ENCODE measurements around the gene ADORA3. TPM values are rescaled to one million over a fixed set of nuclear protein-coding genes. Genes with fewer than 3 reads are reported as not detected.

ADORA3 gene
- total and polyA plus RNA-seq, 4 donors: 3.4 to 13.4 (median 7.4) TPM

DNA sequence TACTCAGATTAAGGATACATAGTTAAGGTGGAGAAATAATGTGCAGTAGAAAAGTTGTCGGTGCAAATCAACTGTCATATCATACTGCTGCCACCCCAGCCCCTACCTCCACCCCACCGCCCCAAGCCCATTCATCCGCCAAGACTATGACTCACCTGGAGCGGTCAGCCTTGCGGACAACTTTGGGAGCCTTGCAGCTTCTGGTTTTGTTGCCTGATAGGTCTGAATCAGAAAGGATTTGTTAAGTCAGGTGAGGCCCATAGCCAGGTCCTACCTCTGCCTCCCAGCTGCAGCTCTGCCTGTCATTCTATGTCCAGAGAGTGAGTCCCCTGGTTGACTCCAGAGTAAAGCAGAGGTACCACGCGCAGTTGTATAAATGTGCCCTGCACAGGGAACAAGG, 17.0 kb downstream of the ADORA3 start:
- Histone ChIP-seq H3K9me3 (ENCODE audit: control insufficient read depth, low read length) (no peaks in the 10 kb centered on the region), H3K4me3 (ENCODE audit: low read length in 2 of 2) (no peak overlapping the region), H3K4me1 (ENCODE audit: control insufficient read depth in 1 of 2, insufficient read depth in 2 of 2, low read length in 2 of 2) (no peaks in the 10 kb centered on the region), H3K27me3 (ENCODE audit: control insufficient read depth in 1 of 2, insufficient read depth in 2 of 2, low read length in 1 of 2) (no peaks in the 10 kb centered on the region), H3K27ac (ENCODE audit: low read depth in 1 of 2, low read length in 2 of 2) (no peak overlapping the region), H3K36me3 (ENCODE audit: control insufficient read depth in 1 of 2, insufficient read depth in 2 of 2, low read length in 1 of 2) (no peaks in the 10 kb centered on the region)
- 95% methylated on average over 7 of the region's 7 CpGs for WGBS, 2 donors
- ATAC-seq (ENCODE audit: low FRiP score) (no peak), DNase-seq (no peak)
- intact Hi-C loops (cut with DNase I): loop anchor here in 1 of 2 donors (10.0 kb wide), 1 partner anchor 268 kb away; the partner anchor contains the start of gene DDX20

- Histone ChIP-seq H3K9me3 (ENCODE audit: control insufficient read depth, low read length) (no peaks in the 10 kb centered on the region), H3K27me3 (ENCODE audit: control insufficient read depth in 1 of 2, insufficient read depth in 2 of 2, low read length in 1 of 2) (no peaks in the 10 kb centered on the region), H3K36me3 (ENCODE audit: control insufficient read depth in 1 of 2, insufficient read depth in 2 of 2, low read length in 1 of 2) (no peaks in the 10 kb centered on the region), H3K4me1 (ENCODE audit: control insufficient read depth in 1 of 2, insufficient read depth in 2 of 2, low read length in 2 of 2) (no peaks in the 10 kb centered on the region), H3K4me3 (ENCODE audit: low read length in 2 of 2) (no peak overlapping the region), H3K27ac (ENCODE audit: low read depth in 1 of 2, low read length in 2 of 2) (no peak overlapping the region)
- no peak for ATAC-seq (ENCODE audit: low FRiP score)
- no peak for DNase-seq
- intact Hi-C loops (cut with DNase I): loop anchor here (5.0 to 10.0 kb wide), 2 partner anchors 263 to 270 kb away; partner anchors contain the start of gene DDX20 (in 1 of the 2)
Measured at GRCh38 chr1:111484391-111485026, 18.9 kb downstream of the ADORA3 start.

DNA sequence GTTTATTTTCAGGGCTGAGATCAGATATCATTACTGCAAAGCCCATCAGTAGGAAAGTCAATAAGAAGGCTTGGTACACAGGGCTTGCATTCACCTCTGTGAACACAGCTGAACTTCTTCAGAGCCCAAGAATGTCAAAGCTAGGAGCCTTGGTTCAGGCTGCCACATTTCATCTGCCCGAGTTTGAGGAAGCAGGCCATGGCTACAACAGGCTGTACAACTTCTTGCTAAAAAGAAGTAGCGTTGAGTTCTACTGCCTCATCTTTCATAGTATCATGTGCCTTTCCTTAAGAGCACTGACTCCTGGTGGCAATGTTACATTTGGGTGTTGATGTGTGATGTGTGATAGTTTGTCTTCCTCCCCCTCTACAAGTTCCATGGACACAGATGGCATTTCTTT, 19.6 kb downstream of the ADORA3 start:
- WGBS, 2 donors: 92 to 95% methylated on average over 2 of the region's 2 CpGs
- DNase-seq: no peak
- Histone ChIP-seq H3K9me3 (ENCODE audit: control insufficient read depth, low read length) (no peaks in the 10 kb centered on the region), H3K36me3 (ENCODE audit: control insufficient read depth in 1 of 2, insufficient read depth in 2 of 2, low read length in 1 of 2) (no peaks in the 10 kb centered on the region), H3K27me3 (ENCODE audit: control insufficient read depth in 1 of 2, insufficient read depth in 2 of 2, low read length in 1 of 2) (no peaks in the 10 kb centered on the region), H3K4me3 (ENCODE audit: low read length in 2 of 2) (no peak overlapping the region), H3K4me1 (ENCODE audit: control insufficient read depth in 1 of 2, insufficient read depth in 2 of 2, low read length in 2 of 2) (no peaks in the 10 kb centered on the region), H3K27ac (ENCODE audit: low read depth in 1 of 2, low read length in 2 of 2) (no peak overlapping the region)
- intact Hi-C loops (cut with DNase I): loop anchor here (5.0 to 10.0 kb wide), 2 partner anchors 263 to 271 kb away; partner anchors contain the start of gene DDX20 (in 1 of the 2)
- ATAC-seq (ENCODE audit: low FRiP score): no peak

GRCh38 chr1:111483166-111483565, 20.3 kb downstream of the ADORA3 start:
- ATAC-seq (ENCODE audit: low FRiP score): no peak
- no peak overlapping the region for H3K4me3 ChIP-seq (ENCODE audit: low read length in 2 of 2)
- no peak overlapping the region for H3K27ac ChIP-seq (ENCODE audit: low read depth in 1 of 2, low read length in 2 of 2)
- no peak for DNase-seq
- H3K36me3 ChIP-seq (ENCODE audit: control insufficient read depth in 1 of 2, insufficient read depth in 2 of 2, low read length in 1 of 2): no peaks in the 10 kb centered on the region
- 27 to 37% methylated on average over 3 of the region's 3 CpGs for WGBS, 2 donors
- intact Hi-C loops (cut with DNase I): loop anchor here (5.0 to 10.0 kb wide), 2 partner anchors 264 to 272 kb away; partner anchors contain the start of gene DDX20 (in 1 of the 2)
- no peaks in the 10 kb centered on the region for H3K4me1 ChIP-seq (ENCODE audit: control insufficient read depth in 1 of 2, insufficient read depth in 2 of 2, low read length in 2 of 2)
- H3K27me3 ChIP-seq (ENCODE audit: control insufficient read depth in 1 of 2, insufficient read depth in 2 of 2, low read length in 1 of 2): no peaks in the 10 kb centered on the region
- H3K9me3 ChIP-seq (ENCODE audit: control insufficient read depth, low read length): no peaks in the 10 kb centered on the region

- H3K9me3 ChIP-seq (ENCODE audit: control insufficient read depth, low read length): no peaks in the 10 kb centered on the region
- no peaks in the 10 kb centered on the region for H3K27me3 ChIP-seq (ENCODE audit: control insufficient read depth in 1 of 2, insufficient read depth in 2 of 2, low read length in 1 of 2)
- 39 to 46% methylated on average over 8 of the region's 8 CpGs for WGBS, 2 donors
- ATAC-seq (ENCODE audit: low FRiP score) (peak; percentile 93), DNase-seq (peak; percentile 87 to 92)
- H3K36me3 ChIP-seq (ENCODE audit: control insufficient read depth in 1 of 2, insufficient read depth in 2 of 2, low read length in 1 of 2): peaks cover 0 to 4% of the 10 kb centered on the region in 2 donors
- H3K27ac ChIP-seq (ENCODE audit: low read depth in 1 of 2, low read length in 2 of 2): no peak overlapping the region
- H3K4me3 ChIP-seq (ENCODE audit: low read length in 2 of 2): no peak overlapping the region
- intact Hi-C loops (cut with DNase I): loop anchor here (2.0 to 10.0 kb wide), 3 partner anchors 266 to 287 kb away; partner anchors contain the start of gene DDX20 (in 1 of the 2)
- no peaks in the 10 kb centered on the region for H3K4me1 ChIP-seq (ENCODE audit: control insufficient read depth in 1 of 2, insufficient read depth in 2 of 2, low read length in 2 of 2)
Measured at GRCh38 chr1:111481387-111482221, 21.8 kb downstream of the ADORA3 start.

- no peak for ATAC-seq (ENCODE audit: low FRiP score)
- no peak overlapping the region for H3K4me3 ChIP-seq (ENCODE audit: low read length in 2 of 2)
- intact Hi-C loops (cut with DNase I): loop anchor here (2.0 to 10.0 kb wide), 3 partner anchors 267 to 288 kb away; partner anchors contain the start of gene DDX20 (in 1 of the 2)
- peaks cover 0 to 4% of the 10 kb centered on the region in 2 donors for H3K36me3 ChIP-seq (ENCODE audit: control insufficient read depth in 1 of 2, insufficient read depth in 2 of 2, low read length in 1 of 2)
- H3K4me1 ChIP-seq (ENCODE audit: control insufficient read depth in 1 of 2, insufficient read depth in 2 of 2, low read length in 2 of 2): no peaks in the 10 kb centered on the region
- H3K27me3 ChIP-seq (ENCODE audit: control insufficient read depth in 1 of 2, insufficient read depth in 2 of 2, low read length in 1 of 2): no peaks in the 10 kb centered on the region
- DNase-seq: no peak
- H3K27ac ChIP-seq (ENCODE audit: low read depth in 1 of 2, low read length in 2 of 2): no peak overlapping the region
- 47 to 53% methylated on average over 1 of the region's 1 CpG for WGBS, 2 donors
- H3K9me3 ChIP-seq (ENCODE audit: control insufficient read depth, low read length): no peaks in the 10 kb centered on the region
Measured at GRCh38 chr1:111480674-111481073, 22.8 kb downstream of the ADORA3 start.

DNA sequence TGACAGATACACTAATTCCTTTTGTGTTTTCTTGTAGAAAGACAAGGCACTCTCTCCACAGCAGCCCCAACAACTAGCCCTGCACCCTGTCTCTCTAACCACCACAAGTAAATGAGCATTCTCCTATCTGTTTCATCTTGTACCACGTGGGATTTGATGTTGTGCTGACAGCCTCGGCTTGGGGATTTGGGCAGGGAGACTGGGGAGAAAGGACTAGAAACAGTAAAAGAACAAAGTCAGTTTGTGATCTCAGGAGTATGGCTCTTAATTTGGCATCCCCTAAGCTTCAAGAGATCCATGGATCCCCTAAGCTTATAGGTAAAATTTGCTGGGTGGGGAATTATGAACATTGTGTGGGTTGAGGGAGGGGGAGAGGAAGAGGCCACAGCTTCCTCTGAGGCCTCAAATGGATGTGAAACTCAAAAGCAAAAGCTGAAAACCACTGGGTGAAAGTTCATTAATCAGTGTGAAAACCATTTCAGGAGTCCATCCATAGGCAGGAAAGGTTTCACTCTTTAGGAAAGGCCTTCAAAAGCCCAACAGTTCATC, 26.6 kb downstream of the ADORA3 start:
- Histone ChIP-seq H3K9me3 (ENCODE audit: control insufficient read depth, low read length) (no peaks in the 10 kb centered on the region), H3K4me1 (ENCODE audit: control insufficient read depth in 1 of 2, insufficient read depth in 2 of 2, low read length in 2 of 2) (peaks cover 0 to 2% of the 10 kb centered on the region in 2 donors), H3K27ac (ENCODE audit: low read depth in 1 of 2, low read length in 2 of 2) (no peak overlapping the region), H3K27me3 (ENCODE audit: control insufficient read depth in 1 of 2, insufficient read depth in 2 of 2, low read length in 1 of 2) (no peaks in the 10 kb centered on the region), H3K36me3 (ENCODE audit: control insufficient read depth in 1 of 2, insufficient read depth in 2 of 2, low read length in 1 of 2) (peaks cover 0 to 4% of the 10 kb centered on the region in 2 donors), H3K4me3 (ENCODE audit: low read length in 2 of 2) (no peak overlapping the region)
- ATAC-seq (ENCODE audit: low FRiP score) (no peak), DNase-seq (no peak)
- intact Hi-C loops (cut with DNase I): no loop called here
- 73 to 79% methylated on average over 2 of the region's 2 CpGs for WGBS, 2 donors

- Histone ChIP-seq H3K4me1 (ENCODE audit: control insufficient read depth in 1 of 2, insufficient read depth in 2 of 2, low read length in 2 of 2) (peaks cover 0 to 2% of the 10 kb centered on the region in 2 donors), H3K4me3 (ENCODE audit: low read length in 2 of 2) (no peak overlapping the region), H3K27me3 (ENCODE audit: control insufficient read depth in 1 of 2, insufficient read depth in 2 of 2, low read length in 1 of 2) (no peaks in the 10 kb centered on the region), H3K36me3 (ENCODE audit: control insufficient read depth in 1 of 2, insufficient read depth in 2 of 2, low read length in 1 of 2) (peaks cover 0 to 4% of the 10 kb centered on the region in 2 donors), H3K9me3 (ENCODE audit: control insufficient read depth, low read length) (no peaks in the 10 kb centered on the region), H3K27ac (ENCODE audit: low read depth in 1 of 2, low read length in 2 of 2) (no peak overlapping the region)
- ATAC-seq (ENCODE audit: low FRiP score) (no peak), DNase-seq (no peak)
- intact Hi-C loops (cut with DNase I): no loop called here
Measured at GRCh38 chr1:111476214-111476613, 27.2 kb downstream of the ADORA3 start.

Measured in aorta (tissue), 5 donors.